Activated CD8-positive, alpha-beta memory T cell treated with anti-CD3 and anti-CD28 coated beads for 1 hour (primary cell): Measurements from ENCODE around the gene CES5A.
"Not testable (repeated sequence)": the region's sequence is repeated elsewhere in the genome, so short reads cannot be mapped to it uniquely, and the experiment has no call there.

Source experiments
- DNase-seq, 2 donors: peaks; one replicate each; pipeline ENCODE4 v3.0.0-alpha.2; 2020; ENCODE audit warnings: low read depth in 1 of 2; ENCODE audit errors: extremely low read depth in 1 of 2

The CES5A gene

GRCh38 chr16:55832425-55832772 lies 42.8 kb downstream of the CES5A start:
- no peak for DNase-seq

GRCh38 chr16:55830658-55831294 lies 44.4 kb downstream of the CES5A start:
- DNase-seq, result no peak

- not testable (repeated sequence) for DNase-seq
Measured at GRCh38 chr16:55829232-55829631, 45.9 kb downstream of the CES5A start.

- no peak for DNase-seq
Measured at GRCh38 chr16:55828680-55829079, 46.5 kb downstream of the CES5A start.

GRCh38 chr16:55825115-55825728 lies 50.0 kb downstream of the CES5A start:
- no peak for DNase-seq

GRCh38 chr16:55824473-55825000 lies 50.6 kb downstream of the CES5A start:
- no peak for DNase-seq

GRCh38 chr16:55822280-55822810 lies 52.8 kb downstream of the CES5A start:
- DNase-seq, result no peak

- no peak for DNase-seq
Measured at GRCh38 chr16:55821210-55821609, 54.0 kb downstream of the CES5A start.

- no peak for DNase-seq
Measured at GRCh38 chr16:55820615-55821014, 54.6 kb downstream of the CES5A start.

- DNase-seq, result no peak
Measured at GRCh38 chr16:55817236-55817912, 57.8 kb downstream of the CES5A start.

GRCh38 chr16:55816222-55816621 lies 59.0 kb downstream of the CES5A start:
- not testable (repeated sequence) for DNase-seq

- DNase-seq, result no peak
Measured at GRCh38 chr16:55815320-55815719, 59.9 kb downstream of the CES5A start.

GRCh38 chr16:55814174-55814573 lies 61.0 kb downstream of the CES5A start:
- DNase-seq, result not testable (repeated sequence)

GRCh38 chr16:55813730-55814129 lies 61.4 kb downstream of the CES5A start:
- not testable (repeated sequence) for DNase-seq

GRCh38 chr16:55812951-55813350 lies 62.2 kb downstream of the CES5A start:
- DNase-seq, result no peak

- no peak for DNase-seq
Measured at GRCh38 chr16:55811811-55812210, 63.4 kb downstream of the CES5A start.

GRCh38 chr16:55810451-55810961 lies 64.7 kb downstream of the CES5A start:
- DNase-seq, result no peak

- DNase-seq, result no peak
Measured at GRCh38 chr16:55809851-55810250, 65.3 kb downstream of the CES5A start.

- no peak for DNase-seq
Measured at GRCh38 chr16:55809386-55809785, 65.8 kb downstream of the CES5A start.

- DNase-seq, result not testable (repeated sequence)
Measured at GRCh38 chr16:55808286-55808685, 66.9 kb downstream of the CES5A start.

GRCh38 chr16:55805104-55805503 lies 70.1 kb downstream of the CES5A start:
- DNase-seq, result not testable (repeated sequence)
